ENCODE measurements around the gene PROP1.

Gene PROP1

GRCh38 chr5:177964471-177964870 lies 31.6 kb downstream of the PROP1 start:
- no peak for ATAC-seq
- TF ChIP-seq ESRRG (CRISPR knock-in tag; IDR thresholded peaks at IDR 0.05) (no peak), ZNF565 (CRISPR knock-in tag; conservative IDR thresholded peaks at IDR 0.05; ENCODE audit: low read depth) (no peak), POU6F1 (CRISPR knock-in tag; IDR thresholded peaks at IDR 0.05; ENCODE audit: borderline replicate concordance, low read depth) (no peak), BACH2 (CRISPR knock-in tag; IDR thresholded peaks at IDR 0.05; ENCODE audit: borderline replicate concordance) (no peak), ZC3H10 (CRISPR knock-in tag; IDR thresholded peaks at IDR 0.05) (no peak), RARB (CRISPR knock-in tag; IDR thresholded peaks at IDR 0.05) (no peak), SNAI2 (CRISPR knock-in tag; IDR thresholded peaks at IDR 0.05) (no peak), GLIS3 (CRISPR knock-in tag; IDR thresholded peaks at IDR 0.05) (no peak)
- TF ChIP-seq, protein P1, sequence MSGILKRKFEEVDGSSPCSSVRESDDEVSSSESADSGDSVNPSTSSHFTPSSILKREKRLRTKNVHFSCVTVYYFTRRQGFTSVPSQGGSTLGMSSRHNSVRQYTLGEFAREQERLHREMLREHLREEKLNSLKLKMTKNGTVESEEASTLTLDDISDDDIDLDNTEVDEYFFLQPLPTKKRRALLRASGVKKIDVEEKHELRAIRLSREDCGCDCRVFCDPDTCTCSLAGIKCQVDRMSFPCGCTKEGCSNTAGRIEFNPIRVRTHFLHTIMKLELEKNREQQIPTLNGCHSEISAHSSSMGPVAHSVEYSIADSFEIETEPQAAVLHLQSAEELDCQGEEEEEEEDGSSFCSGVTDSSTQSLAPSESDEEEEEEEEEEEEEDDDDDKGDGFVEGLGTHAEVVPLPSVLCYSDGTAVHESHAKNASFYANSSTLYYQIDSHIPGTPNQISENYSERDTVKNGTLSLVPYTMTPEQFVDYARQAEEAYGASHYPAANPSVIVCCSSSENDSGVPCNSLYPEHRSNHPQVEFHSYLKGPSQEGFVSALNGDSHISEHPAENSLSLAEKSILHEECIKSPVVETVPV (CRISPR knock-in tag; IDR thresholded peaks at IDR 0.05), result no peak

GRCh38 chr5:177963966-177964365 lies 32.1 kb downstream of the PROP1 start:
- TF ChIP-seq ISL1 (CRISPR knock-in tag; IDR thresholded peaks at IDR 0.05) (no peak), POU6F1 (CRISPR knock-in tag; IDR thresholded peaks at IDR 0.05; ENCODE audit: borderline replicate concordance, low read depth) (no peak), ARNTL (CRISPR knock-in tag; IDR thresholded peaks at IDR 0.05; ENCODE audit: borderline replicate concordance, low read depth) (no peak), SNAI2 (CRISPR knock-in tag; IDR thresholded peaks at IDR 0.05) (no peak), BACH2 (CRISPR knock-in tag; IDR thresholded peaks at IDR 0.05; ENCODE audit: borderline replicate concordance) (no peak), TSHZ2 (CRISPR knock-in tag; IDR thresholded peaks at IDR 0.05) (no peak), OSR1 (CRISPR knock-in tag; IDR thresholded peaks at IDR 0.05) (no peak), CREB5 (CRISPR knock-in tag; IDR thresholded peaks at IDR 0.05; ENCODE audit: low read depth) (no peak), ZNF565 (CRISPR knock-in tag; conservative IDR thresholded peaks at IDR 0.05; ENCODE audit: low read depth) (no peak)
- ATAC-seq, result no peak

GRCh38 chr5:177959315-177959714 lies 36.7 kb downstream of the PROP1 start:
- ATAC-seq, result no peak
- TF ChIP-seq POU6F1 (CRISPR knock-in tag; IDR thresholded peaks at IDR 0.05; ENCODE audit: borderline replicate concordance, low read depth), result no peak
- TF ChIP-seq TCF4 (CRISPR knock-in tag; IDR thresholded peaks at IDR 0.05; ENCODE audit: borderline replicate concordance), result no peak
- TF ChIP-seq ESRRG (CRISPR knock-in tag; IDR thresholded peaks at IDR 0.05), result no peak
- TF ChIP-seq TSHZ2 (CRISPR knock-in tag; IDR thresholded peaks at IDR 0.05), result no peak
- no peak for TF ChIP-seq ZNF8 (CRISPR knock-in tag; IDR thresholded peaks at IDR 0.05)
- TF ChIP-seq ZFP3 (CRISPR knock-in tag; IDR thresholded peaks at IDR 0.05), result no peak
- no peak for TF ChIP-seq ZFP30 (CRISPR knock-in tag; IDR thresholded peaks at IDR 0.05)
- TF ChIP-seq TOX (CRISPR knock-in tag; IDR thresholded peaks at IDR 0.05; ENCODE audit: borderline replicate concordance), result no peak
- TF ChIP-seq ZNF565 (CRISPR knock-in tag; conservative IDR thresholded peaks at IDR 0.05; ENCODE audit: low read depth), result no peak
- TF ChIP-seq ARNTL (CRISPR knock-in tag; IDR thresholded peaks at IDR 0.05; ENCODE audit: borderline replicate concordance, low read depth), result no peak
- TF ChIP-seq, protein P1 (CRISPR knock-in tag; IDR thresholded peaks at IDR 0.05), result no peak
- TF ChIP-seq CREB5 (CRISPR knock-in tag; IDR thresholded peaks at IDR 0.05; ENCODE audit: low read depth), result no peak
- TF ChIP-seq ISL1 (CRISPR knock-in tag; IDR thresholded peaks at IDR 0.05), result no peak
- TF ChIP-seq PPARA (CRISPR knock-in tag; IDR thresholded peaks at IDR 0.05; ENCODE audit: borderline replicate concordance), result no peak

Measured in SK-N-SH treated with all-trans-retinoic acid at 6 μM for 48 hours (cell line).